Measurements from ENCODE around the gene TJP2.

DNA sequence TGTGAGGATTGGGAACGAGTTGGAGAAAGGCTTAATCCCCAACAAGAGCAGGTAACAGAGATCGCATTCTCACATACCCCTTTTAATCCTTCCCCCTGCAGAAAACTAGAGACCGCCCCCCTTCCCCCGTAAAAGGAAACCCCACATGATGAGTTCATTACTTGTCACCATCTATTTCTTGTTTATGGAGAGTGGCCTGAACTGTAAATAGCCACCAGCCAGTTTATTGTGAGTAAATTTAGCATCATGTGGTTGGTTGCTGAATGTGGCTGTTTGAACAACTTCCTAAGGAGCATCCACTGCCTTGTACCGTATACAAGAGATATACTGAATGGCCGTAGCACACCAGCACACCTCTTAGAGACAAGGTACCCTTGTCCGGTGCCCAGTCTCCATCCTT is 62.1 kb downstream of the TJP2 start:
- TF ChIP-seq, protein P1, sequence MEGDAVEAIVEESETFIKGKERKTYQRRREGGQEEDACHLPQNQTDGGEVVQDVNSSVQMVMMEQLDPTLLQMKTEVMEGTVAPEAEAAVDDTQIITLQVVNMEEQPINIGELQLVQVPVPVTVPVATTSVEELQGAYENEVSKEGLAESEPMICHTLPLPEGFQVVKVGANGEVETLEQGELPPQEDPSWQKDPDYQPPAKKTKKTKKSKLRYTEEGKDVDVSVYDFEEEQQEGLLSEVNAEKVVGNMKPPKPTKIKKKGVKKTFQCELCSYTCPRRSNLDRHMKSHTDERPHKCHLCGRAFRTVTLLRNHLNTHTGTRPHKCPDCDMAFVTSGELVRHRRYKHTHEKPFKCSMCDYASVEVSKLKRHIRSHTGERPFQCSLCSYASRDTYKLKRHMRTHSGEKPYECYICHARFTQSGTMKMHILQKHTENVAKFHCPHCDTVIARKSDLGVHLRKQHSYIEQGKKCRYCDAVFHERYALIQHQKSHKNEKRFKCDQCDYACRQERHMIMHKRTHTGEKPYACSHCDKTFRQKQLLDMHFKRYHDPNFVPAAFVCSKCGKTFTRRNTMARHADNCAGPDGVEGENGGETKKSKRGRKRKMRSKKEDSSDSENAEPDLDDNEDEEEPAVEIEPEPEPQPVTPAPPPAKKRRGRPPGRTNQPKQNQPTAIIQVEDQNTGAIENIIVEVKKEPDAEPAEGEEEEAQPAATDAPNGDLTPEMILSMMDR (IDR thresholded peaks at IDR 0.05; ENCODE audit: low read depth, low read length) = no peak
- TF ChIP-seq POLR2A (IDR thresholded peaks at IDR 0.05; ENCODE audit: extremely low read depth, insufficient read length) = no peak
- TF ChIP-seq, protein P2, sequence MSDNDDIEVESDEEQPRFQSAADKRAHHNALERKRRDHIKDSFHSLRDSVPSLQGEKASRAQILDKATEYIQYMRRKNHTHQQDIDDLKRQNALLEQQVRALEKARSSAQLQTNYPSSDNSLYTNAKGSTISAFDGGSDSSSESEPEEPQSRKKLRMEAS (IDR thresholded peaks at IDR 0.05; ENCODE audit: low read depth, low read length) = no peak

All from NB4 (cell line).